Skeletal muscle satellite cell (primary cell): ENCODE measurements around the gene TRAF6. TPM values are rescaled to one million over a fixed set of nuclear protein-coding genes. Genes with fewer than 3 reads are reported as not detected.

ENCODE experiments used
- H3K27me3 ChIP-seq: 2 replicates; pipeline ENCODE4 v1.7.0; 2013; ENCODE audit warnings: low read length; ENCODE audit not compliant: control insufficient read depth, insufficient read depth
- H3K36me3 ChIP-seq: 2 replicates; pipeline ENCODE4 v1.7.0; 2013; ENCODE audit warnings: mild to moderate bottlenecking, control low read depth, low read length; ENCODE audit not compliant: insufficient read depth
- H3K4me1 ChIP-seq: 2 replicates; pipeline ENCODE4 v1.7.0; 2013; ENCODE audit warnings: low read length; ENCODE audit not compliant: control insufficient read depth, insufficient read depth
- H3K4me2 ChIP-seq: 2 replicates; pipeline ENCODE4 v1.7.0; 2013; ENCODE audit warnings: mild to moderate bottlenecking, low read length
- H3K4me3 ChIP-seq: 2 replicates; pipeline ENCODE4 v1.7.0; 2013; ENCODE audit warnings: low read length
- H3K9ac ChIP-seq: 2 replicates; pipeline ENCODE4 v1.7.0; 2013; ENCODE audit warnings: mild to moderate bottlenecking, low read depth, low read length, moderate library complexity
- H3K9me3 ChIP-seq: replicated peaks from 2 replicates; pipeline ENCODE4 v1.7.0; 2013; ENCODE audit warnings: mild to moderate bottlenecking, control low read depth, low read length
- small RNA-seq: library from RNA; depleted of rRNA; stranded (forward); fragments of <200 nt; gene quantifications from one replicate; pipeline ENCODE3, GENCODE V24; 2012

Gene TRAF6

GRCh38 chr11:36446135-36446534 lies 63.9 kb downstream of the TRAF6 start:
- peaks cover 8% of the 10 kb centered on the region for H3K4me1 ChIP-seq
- H3K27me3 ChIP-seq = no peaks in the 10 kb centered on the region
- H3K9ac ChIP-seq = no peak overlapping the region
- no peak overlapping the region for H3K4me2 ChIP-seq
- peaks cover 5% of the 10 kb centered on the region for H3K36me3 ChIP-seq
- H3K9me3 ChIP-seq = no peaks in the 10 kb centered on the region
- no peak overlapping the region for H3K4me3 ChIP-seq

- Histone ChIP-seq H3K9ac (no peak overlapping the region), H3K36me3 (peaks cover 5% of the 10 kb centered on the region), H3K4me2 (no peak overlapping the region), H3K27me3 (no peaks in the 10 kb centered on the region), H3K4me1 (peaks cover 8% of the 10 kb centered on the region), H3K9me3 (no peaks in the 10 kb centered on the region), H3K4me3 (no peak overlapping the region)
Measured at GRCh38 chr11:36443661-36444060, 66.4 kb downstream of the TRAF6 start.

GRCh38 chr11:36441610-36442208 lies 68.4 kb downstream of the TRAF6 start:
- Histone ChIP-seq H3K9ac (no peak overlapping the region), H3K4me1 (no peaks in the 10 kb centered on the region), H3K4me2 (no peak overlapping the region), H3K9me3 (no peaks in the 10 kb centered on the region), H3K36me3 (peaks cover 5% of the 10 kb centered on the region), H3K27me3 (no peaks in the 10 kb centered on the region), H3K4me3 (no peak overlapping the region)

- no peaks in the 10 kb centered on the region for H3K27me3 ChIP-seq
- no peak overlapping the region for H3K4me2 ChIP-seq
- no peaks in the 10 kb centered on the region for H3K9me3 ChIP-seq
- peaks cover 3% of the 10 kb centered on the region for H3K4me1 ChIP-seq
- no peaks in the 10 kb centered on the region for H3K36me3 ChIP-seq
- no peak overlapping the region for H3K4me3 ChIP-seq
- H3K9ac ChIP-seq = no peak overlapping the region
Measured at GRCh38 chr11:36438126-36438525, 71.9 kb downstream of the TRAF6 start.

- Histone ChIP-seq H3K4me3 (no peak overlapping the region), H3K9me3 (no peaks in the 10 kb centered on the region), H3K4me1 (peaks cover 4% of the 10 kb centered on the region), H3K27me3 (no peaks in the 10 kb centered on the region), H3K9ac (no peak overlapping the region), H3K4me2 (no peak overlapping the region), H3K36me3 (no peaks in the 10 kb centered on the region)
Measured at GRCh38 chr11:36437413-36437812, 72.7 kb downstream of the TRAF6 start.

Small RNAs within 50 kb of the gene (small RNA-seq; reads per million reads assigned to genes)
- not detected for gene AC061999.1
